Measurements from ENCODE around the gene MAT1A.
"Not testable (repeated sequence)": the region's sequence is repeated elsewhere in the genome, so short reads cannot be mapped to it uniquely, and the experiment has no call there.

Gene MAT1A

DNA sequence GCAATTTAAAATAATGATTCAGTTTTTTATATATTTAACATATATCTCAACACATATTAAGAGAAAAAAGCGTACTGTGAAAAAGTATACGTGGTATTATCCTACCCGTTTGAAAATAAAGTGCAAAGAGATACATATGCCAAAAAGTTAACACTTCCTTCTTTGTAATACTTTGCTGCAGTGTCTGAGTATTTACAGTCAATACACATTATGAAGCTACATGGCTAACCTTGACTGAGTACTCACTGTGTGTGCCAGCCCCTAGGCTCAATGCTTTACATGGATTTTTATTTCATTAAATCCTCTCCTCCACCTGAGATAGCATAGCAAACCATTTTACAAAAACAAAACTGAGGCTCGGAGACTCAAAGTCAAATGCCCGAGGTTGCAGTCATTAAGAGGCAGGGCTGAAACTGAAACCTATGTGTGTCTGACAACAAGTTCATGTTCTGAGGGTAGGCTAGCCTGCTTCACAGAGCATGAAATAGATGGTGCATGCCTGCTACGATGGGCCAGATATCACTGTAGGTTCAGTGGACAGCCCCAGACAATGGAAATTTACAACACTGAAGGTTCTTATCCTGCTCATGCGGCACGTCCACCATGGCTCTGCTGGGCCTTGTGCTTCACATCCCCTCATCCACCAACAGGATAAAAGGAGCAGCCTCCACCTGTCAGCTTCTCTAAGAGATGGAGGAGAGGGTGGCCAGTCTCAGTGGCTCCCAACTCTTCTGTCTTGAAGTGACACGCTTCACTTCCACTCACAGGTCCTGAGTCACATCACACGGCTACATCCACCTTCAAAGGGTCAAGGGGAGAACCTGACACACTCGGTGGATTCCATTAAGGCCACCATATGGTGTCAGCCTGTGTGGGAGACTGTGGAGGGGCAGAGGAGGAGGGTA is 54.9 kb downstream of the MAT1A start:
- H3K4me3 ChIP-seq (replicated peaks; ENCODE audit: low read depth, low read length); DNase-seq (ENCODE audit: extremely low read depth, low read depth): not testable (repeated sequence)

DNA sequence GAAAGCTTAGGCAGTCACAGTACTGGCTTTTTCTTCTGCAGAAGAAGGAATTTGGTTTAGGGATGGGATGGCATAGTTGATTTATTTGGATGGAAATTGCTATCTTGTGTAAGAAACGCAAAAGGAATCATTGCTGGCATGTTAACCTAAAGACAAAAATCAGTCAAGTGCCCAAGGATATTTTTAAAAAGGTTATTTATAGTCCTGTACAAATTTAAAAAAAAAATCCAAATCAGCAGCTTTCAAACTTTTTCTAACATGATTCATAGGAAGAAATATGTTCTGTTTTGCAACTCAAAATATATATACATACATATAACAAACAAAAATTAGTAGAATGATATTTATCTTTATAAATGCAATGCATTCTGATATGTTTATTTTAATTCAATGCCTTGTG is 55.6 kb downstream of the MAT1A start:
- not testable (repeated sequence) for H3K4me3 ChIP-seq (replicated peaks; ENCODE audit: low read depth, low read length); DNase-seq (ENCODE audit: extremely low read depth, low read depth)

DNA sequence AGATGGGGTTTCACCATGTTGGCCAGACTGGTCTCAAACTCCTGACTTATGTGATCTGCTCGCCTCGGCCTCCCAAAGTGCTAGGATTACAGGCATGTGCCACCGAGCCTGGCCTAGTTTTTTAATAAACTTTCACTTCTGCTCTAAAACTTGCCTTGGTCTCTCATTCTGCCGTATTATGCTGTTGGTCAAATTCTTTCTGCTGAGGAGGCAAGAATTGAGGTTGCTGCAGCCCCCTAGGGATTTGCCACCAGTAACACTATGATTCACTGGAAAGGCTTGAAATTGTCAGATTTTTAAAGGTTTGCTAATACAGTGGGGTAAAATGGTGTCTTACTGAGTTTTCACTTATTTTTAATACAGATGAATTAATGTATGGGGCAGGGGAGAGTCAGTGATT is 62.7 kb downstream of the MAT1A start:
- H3K4me3 ChIP-seq (replicated peaks; ENCODE audit: low read depth, low read length); DNase-seq (ENCODE audit: extremely low read depth, low read depth): not testable (repeated sequence)

DNA sequence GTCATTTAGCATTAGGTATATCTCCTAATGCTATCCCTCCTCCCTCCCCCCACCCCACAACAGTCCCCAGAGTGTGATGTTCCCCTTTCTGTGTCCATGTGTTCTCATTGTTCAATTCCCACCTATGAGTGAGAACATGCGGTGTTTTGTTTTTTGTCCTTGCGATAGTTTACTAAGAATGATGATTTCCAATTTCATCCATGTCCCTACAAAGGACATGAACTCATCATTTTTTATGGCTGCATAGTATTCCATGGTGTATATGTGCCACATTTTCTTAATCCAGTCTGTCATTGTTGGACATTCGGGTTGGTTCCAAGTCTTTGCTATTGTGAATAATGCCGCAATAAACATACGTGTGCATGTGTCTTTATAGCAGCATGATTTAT is 66.4 kb downstream of the MAT1A start:
- not testable (repeated sequence) for H3K4me3 ChIP-seq (replicated peaks; ENCODE audit: low read depth, low read length); DNase-seq (ENCODE audit: extremely low read depth, low read depth)

Measured in HFF-Myc (cell line).